HFFc6 (cell line): Measurements from ENCODE around the gene MLLT1. TPM values are rescaled to one million over a fixed set of nuclear protein-coding genes. Genes with fewer than 3 reads are reported as not detected.
A peak's percentile ranks its signal among the peaks of the same experiment; 100 is the strongest.

Experiments
- DNase-seq: peaks from one replicate; pipeline ENCODE4 v3.0.0-alpha.2; 2018
- H3K27ac Mint-ChIP-seq: 2 replicates; pipeline ENCODE4 v1.8.0; 2020; ENCODE audit warnings: mild to moderate bottlenecking, mixed read lengths
- H3K27me3 Mint-ChIP-seq: 2 replicates; pipeline ENCODE4 v1.8.0; 2021; ENCODE audit warnings: mild to moderate bottlenecking, moderate library complexity, mixed read lengths; ENCODE audit not compliant: insufficient read depth
- H3K36me3 Mint-ChIP-seq: 2 replicates; pipeline ENCODE4 v1.8.0; 2021; ENCODE audit warnings: low read depth, mixed read lengths
- H3K4me1 Mint-ChIP-seq: 2 replicates; pipeline ENCODE4 v1.8.0; 2020; ENCODE audit warnings: low read depth, mixed read lengths
- H3K4me3 Mint-ChIP-seq: 2 replicates; pipeline ENCODE4 v1.8.0; 2020; ENCODE audit warnings: mild to moderate bottlenecking, moderate library complexity, mixed read lengths
- H3K9me3 Mint-ChIP-seq: 2 replicates; pipeline ENCODE4 v1.8.0; 2020; ENCODE audit warnings: mild to moderate bottlenecking, mixed read lengths
- CTCF ChIP-seq: fragments of 200-600 bp; sonication (generic); IDR thresholded peaks from 2 replicates; pipeline ENCODE4 v1.5.0; 2021; ENCODE audit warnings: antibody characterized with exemption, mild to moderate bottlenecking
- total RNA-seq, 6 experiments: library from RNA; stranded (reverse); fragmentation: NEBNext Ultra II Directional; extraction: Animal tissue kit (Norgen Biotek cat#: 25700); gene quantifications; 2 replicates in 1 of 6; 3 replicates in 5 of 6; pipeline ENCODE4 v1.2.3, GENCODE V29; 2021

Gene MLLT1
- total RNA-seq, 6 experiments from 2014 or later: 54.6 to 69.4 (median 59.5) TPM

DNA sequence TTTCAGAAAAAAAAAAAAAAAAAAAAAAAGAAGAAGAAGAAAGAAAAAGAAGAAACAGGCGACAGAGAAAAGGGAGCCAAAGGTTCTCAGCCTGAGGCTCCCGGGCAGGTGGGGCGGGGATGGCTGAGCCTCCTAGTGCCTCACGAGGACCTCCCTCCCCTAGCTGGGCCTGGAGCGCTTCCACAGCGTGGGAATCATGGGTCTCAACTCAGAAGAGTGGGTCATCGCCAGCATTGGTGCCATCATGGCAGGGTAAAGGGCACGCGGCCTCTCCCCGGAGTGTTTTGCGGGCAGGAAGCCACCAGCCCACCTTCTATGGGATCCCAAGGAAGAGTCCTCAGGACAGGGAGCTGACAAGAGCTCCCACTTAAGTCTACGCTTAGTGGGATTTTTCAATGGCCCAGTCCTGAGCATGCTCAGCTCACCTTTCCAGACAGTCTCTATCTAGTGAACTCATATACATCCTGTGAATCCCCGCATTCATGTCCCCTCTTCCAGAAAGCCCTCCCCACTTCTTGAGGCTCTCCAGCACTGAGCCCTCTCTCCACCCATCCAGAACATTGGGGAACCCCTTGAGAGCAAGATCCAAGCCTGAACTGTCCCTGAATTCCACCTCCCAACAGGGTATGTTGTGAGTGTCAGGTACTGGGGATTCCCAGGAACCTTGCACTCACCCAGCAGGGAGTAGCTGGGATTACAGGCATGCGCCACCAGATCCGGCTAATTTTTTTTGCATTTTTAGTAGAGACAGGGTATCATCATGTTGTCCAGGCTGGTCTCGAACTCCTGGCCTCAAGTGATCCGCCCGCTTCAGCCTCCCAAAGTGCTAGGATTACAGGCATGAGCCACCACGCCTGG, 74.7 kb downstream of the MLLT1 start:
- no peak overlapping the region for H3K4me3 Mint-ChIP-seq
- no peaks in the 10 kb centered on the region for H3K9me3 Mint-ChIP-seq

GRCh38 chr19:6204212-6204611, 75.6 kb downstream of the MLLT1 start:
- Mint-ChIP-seq H3K27me3 (peaks cover 2% of the 10 kb centered on the region; the same call in 1 of the 2 replicates), H3K4me1 (peaks cover 17% of the 10 kb centered on the region), H3K9me3 (no peaks in the 10 kb centered on the region), H3K4me3 (no peak overlapping the region), H3K36me3 (peaks cover 1% of the 10 kb centered on the region), H3K27ac (no peak overlapping the region)
- no peak for DNase-seq
- TF ChIP-seq CTCF: no peak

More for the DNA sequence above, 74.7 kb downstream of the MLLT1 start:
- Mint-ChIP-seq H3K27ac (no peak overlapping the region), H3K27me3 (no peaks in the 10 kb centered on the region), H3K4me1 (peaks cover 16% of the 10 kb centered on the region), H3K36me3 (no peaks in the 10 kb centered on the region)
- no peak for TF ChIP-seq CTCF
- DNase-seq: no peak

DNA sequence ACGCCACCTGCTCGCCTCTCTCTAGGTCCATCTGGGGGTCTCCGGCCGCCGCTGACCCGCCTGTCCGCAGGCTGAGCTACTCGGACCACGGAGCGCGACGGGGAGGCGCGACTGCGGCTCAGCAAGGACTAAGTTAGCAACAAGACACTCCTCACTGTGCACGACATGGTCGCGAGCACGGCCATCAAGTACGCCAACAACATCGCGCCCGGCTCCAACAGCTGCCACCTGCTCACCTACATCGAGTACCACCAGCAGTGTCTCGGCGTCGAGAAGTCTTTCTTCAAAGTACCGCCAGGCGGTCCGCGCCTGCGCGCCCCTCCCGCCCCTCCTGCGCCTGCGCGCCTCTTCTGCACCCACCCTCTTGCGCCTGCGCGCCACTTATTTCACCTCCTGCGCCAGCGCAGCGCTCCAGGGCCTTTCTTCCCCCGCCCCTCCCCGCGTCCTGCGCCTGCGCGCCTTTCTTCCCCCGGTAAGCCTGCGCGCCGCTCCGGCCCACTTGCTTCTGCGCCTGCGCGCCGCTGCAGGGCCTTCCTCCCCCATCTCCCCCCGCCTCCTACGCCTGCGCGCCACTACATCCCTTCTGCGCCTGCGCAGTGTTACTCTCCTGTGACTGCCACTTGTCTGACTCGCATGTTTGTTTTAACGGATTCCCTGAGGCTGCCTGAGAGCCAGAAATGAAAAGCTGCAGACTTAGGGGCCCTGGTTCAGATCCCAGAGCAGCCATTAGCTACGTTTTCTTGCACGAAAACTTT, 80.4 kb downstream of the MLLT1 start:
- peaks cover 2% of the 10 kb centered on the region; the same call in 1 of the 2 replicates for H3K27me3 Mint-ChIP-seq
- H3K36me3 Mint-ChIP-seq: peaks cover 23% of the 10 kb centered on the region

DNA sequence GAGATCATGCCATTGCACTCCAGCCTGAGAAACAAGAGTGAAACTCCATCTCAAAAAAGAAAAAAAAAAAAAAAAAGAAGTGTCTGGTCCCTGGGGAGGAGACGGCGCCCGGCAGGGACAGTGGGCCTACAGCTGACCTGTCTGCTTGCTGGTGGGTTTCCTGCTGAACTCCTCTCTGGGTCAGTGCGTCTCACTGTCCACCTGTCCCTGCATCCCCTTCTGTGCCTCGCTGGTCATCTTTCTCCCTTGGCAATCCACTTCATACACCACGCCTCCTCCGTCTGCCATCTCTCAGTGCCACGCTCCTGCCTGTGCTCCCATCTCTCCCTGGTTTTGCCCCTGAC, 80.9 kb downstream of the MLLT1 start:
- no peak for TF ChIP-seq CTCF
- Mint-ChIP-seq H3K27ac (peak overlapping the region; percentile 77), H3K4me1 (peaks cover 23% of the 10 kb centered on the region), H3K4me3 (peak overlapping the region; percentile 100), H3K36me3 (peaks cover 23% of the 10 kb centered on the region), H3K9me3 (peaks cover 4% of the 10 kb centered on the region), H3K27me3 (peaks cover 2% of the 10 kb centered on the region; the same call in 1 of the 2 replicates)
- no peak for DNase-seq

More for the DNA sequence above, 80.4 kb downstream of the MLLT1 start:
- Mint-ChIP-seq H3K4me3 (peak overlapping the region; percentile 100), H3K27ac (peak overlapping the region; percentile 77), H3K4me1 (peaks cover 29% of the 10 kb centered on the region), H3K9me3 (peaks cover 4% of the 10 kb centered on the region)
- TF ChIP-seq CTCF: peak; percentile 63
- peak; percentile 96 for DNase-seq

DNA sequence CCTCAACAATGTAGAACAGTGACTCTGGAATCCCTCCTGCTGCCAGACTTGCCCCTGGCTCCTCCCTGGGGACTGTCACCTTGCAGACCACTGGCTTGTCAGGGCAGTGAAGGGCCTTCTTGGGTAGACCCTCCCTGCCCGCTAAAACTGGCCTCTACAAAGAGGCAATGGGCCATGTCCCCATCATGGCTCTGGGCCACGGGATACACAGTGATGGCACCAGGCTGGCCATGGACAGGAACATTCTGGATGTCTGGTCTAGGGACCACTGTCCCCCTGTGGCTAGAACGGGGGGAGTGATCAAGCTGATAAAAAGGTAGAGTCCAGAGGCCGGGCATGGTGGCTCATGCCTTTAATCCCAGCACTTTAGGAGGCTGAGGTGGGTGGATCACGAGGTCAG, 83.4 kb downstream of the MLLT1 start:
- TF ChIP-seq CTCF: no peak
- peaks cover 40% of the 10 kb centered on the region for H3K36me3 Mint-ChIP-seq
- H3K9me3 Mint-ChIP-seq: peaks cover 4% of the 10 kb centered on the region
- DNase-seq: no peak
- no peak overlapping the region for H3K4me3 Mint-ChIP-seq
- H3K4me1 Mint-ChIP-seq: peaks cover 14% of the 10 kb centered on the region
- peaks cover 2% of the 10 kb centered on the region; the same call in 1 of the 2 replicates for H3K27me3 Mint-ChIP-seq
- H3K27ac Mint-ChIP-seq: no peak overlapping the region
